NCI-H2081 treated with DMSO at 0.1 percent for 48 hours (cell line): ENCODE measurements around the gene IL4R.

Source experiments
- DNase-seq: peaks from one replicate; lab custom pipeline; 2025; lab: John Stamatoyannopoulos, UW

The IL4R gene

DNA sequence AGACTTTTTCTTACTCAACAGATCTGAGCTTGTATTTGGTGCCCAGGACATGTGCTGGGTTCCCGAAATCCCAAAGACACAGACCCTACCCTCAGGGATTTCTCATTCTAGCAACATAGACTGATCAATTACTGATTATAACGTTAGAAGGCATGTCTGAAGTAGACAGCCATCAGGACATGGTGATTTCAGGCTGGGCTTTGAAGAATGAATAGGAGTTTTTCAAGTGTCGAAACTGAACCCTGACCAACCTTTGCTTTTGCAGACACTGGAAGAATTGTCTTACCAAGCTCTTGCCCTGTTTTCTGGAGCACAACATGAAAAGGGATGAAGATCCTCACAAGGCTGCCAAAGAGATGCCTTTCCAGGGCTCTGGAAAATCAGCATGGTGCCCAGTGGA, 48.2 kb downstream of the IL4R start:
- DNase-seq: no peak

DNA sequence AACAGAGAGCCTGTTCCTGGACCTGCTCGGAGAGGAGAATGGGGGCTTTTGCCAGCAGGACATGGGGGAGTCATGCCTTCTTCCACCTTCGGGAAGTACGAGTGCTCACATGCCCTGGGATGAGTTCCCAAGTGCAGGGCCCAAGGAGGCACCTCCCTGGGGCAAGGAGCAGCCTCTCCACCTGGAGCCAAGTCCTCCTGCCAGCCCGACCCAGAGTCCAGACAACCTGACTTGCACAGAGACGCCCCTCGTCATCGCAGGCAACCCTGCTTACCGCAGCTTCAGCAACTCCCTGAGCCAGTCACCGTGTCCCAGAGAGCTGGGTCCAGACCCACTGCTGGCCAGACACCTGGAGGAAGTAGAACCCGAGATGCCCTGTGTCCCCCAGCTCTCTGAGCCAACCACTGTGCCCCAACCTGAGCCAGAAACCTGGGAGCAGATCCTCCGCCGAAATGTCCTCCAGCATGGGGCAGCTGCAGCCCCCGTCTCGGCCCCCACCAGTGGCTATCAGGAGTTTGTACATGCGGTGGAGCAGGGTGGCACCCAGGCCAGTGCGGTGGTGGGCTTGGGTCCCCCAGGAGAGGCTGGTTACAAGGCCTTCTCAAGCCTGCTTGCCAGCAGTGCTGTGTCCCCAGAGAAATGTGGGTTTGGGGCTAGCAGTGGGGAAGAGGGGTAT, 48.9 kb downstream of the IL4R start:
- DNase-seq: no peak

DNA sequence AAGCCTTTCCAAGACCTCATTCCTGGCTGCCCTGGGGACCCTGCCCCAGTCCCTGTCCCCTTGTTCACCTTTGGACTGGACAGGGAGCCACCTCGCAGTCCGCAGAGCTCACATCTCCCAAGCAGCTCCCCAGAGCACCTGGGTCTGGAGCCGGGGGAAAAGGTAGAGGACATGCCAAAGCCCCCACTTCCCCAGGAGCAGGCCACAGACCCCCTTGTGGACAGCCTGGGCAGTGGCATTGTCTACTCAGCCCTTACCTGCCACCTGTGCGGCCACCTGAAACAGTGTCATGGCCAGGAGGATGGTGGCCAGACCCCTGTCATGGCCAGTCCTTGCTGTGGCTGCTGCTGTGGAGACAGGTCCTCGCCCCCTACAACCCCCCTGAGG, 49.5 kb downstream of the IL4R start:
- DNase-seq: no peak

GRCh38 chr16:27363797-27364196, 50.0 kb downstream of the IL4R start:
- no peak for DNase-seq

DNA sequence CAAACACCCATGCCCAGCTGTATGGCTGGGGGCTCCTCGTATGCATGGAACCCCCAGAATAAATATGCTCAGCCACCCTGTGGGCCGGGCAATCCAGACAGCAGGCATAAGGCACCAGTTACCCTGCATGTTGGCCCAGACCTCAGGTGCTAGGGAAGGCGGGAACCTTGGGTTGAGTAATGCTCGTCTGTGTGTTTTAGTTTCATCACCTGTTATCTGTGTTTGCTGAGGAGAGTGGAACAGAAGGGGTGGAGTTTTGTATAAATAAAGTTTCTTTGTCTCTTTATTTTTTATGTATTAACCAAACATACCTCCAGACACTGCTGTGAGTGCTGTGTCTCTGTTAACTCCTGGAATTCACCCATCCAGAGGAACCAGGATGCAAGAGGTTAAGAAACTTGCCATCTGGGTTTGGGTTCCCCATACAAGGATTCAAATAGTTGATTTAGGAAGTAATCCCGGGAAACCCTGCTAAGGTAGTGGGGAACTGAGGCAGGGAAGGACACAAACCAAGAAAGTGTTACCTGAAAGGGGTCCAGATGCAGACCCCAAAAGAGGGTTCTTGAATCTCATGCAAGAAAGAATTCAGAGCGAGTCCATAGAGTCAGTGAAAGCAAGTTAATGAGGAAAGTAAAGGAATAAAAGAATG, 50.8 kb downstream of the IL4R start:
- no peak for DNase-seq

- no peak for DNase-seq
These were observed 51.6 kb downstream of the IL4R start for GRCh38 chr16:27365142-27366089.

DNA sequence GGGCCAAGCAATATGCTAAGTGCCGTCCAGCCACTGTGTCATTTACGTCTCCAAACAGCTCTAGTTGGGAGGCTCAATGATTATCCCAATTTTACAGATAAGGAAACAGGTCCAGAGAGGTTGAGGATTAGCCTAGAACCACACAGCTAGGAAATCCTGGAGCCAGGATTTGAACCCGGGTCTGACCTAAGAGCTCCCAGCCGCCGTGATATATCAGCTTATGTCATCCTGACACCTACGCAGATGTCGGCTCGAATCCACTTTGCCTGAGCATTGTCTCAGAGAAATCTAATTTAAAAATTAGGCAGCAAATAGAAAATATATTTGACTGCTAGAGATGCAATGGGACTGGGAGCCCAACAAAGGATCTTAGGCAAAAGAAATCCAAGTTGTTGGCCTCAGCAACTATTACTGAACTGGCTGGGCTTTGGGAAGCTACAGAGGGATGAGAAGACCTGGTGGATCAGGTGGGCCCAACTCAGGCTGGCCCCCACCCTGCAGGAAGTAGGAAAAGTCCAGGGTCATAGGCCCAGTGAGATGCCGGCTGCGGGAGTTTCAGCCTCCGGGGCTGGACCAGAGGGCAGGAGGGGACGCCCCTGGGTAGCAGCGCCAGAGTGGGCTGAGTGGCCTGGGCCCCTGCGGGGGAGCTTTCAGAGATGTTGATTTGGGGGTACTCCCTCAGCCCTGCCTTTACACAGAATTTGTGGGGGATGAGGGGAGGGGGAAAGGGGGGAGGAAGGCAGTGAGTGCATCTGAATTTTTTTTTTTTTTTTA, 53.1 kb downstream of the IL4R start:
- no peak for DNase-seq

- no peak for DNase-seq
These were observed 53.9 kb downstream of the IL4R start for GRCh38 chr16:27367461-27368357.

DNA sequence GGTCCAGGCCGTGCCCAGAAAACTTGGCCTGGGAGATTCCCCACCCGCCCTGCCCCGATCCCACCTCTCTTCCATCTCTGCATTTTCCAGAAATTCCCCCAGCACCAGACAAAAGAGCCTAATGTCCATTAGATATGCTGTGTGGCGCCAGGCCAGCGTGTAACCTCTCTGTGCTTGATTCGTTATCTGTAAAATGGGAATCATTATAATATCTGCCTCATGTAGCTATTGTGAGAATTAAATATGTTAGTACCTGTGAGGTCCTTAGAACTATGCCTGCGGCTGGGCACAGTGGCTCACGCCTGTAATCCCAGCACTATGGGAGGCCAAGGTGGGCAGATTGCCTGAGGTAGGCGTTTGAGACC, 54.6 kb downstream of the IL4R start:
- DNase-seq: no peak

GRCh38 chr16:27369806-27370205, 56.0 kb downstream of the IL4R start:
- DNase-seq: no peak

- DNase-seq: no peak
These were observed 56.5 kb downstream of the IL4R start for GRCh38 chr16:27370318-27370717.

GRCh38 chr16:27373312-27373711, 59.5 kb downstream of the IL4R start:
- no peak for DNase-seq

GRCh38 chr16:27374221-27374803, 60.5 kb downstream of the IL4R start:
- no peak for DNase-seq

DNA sequence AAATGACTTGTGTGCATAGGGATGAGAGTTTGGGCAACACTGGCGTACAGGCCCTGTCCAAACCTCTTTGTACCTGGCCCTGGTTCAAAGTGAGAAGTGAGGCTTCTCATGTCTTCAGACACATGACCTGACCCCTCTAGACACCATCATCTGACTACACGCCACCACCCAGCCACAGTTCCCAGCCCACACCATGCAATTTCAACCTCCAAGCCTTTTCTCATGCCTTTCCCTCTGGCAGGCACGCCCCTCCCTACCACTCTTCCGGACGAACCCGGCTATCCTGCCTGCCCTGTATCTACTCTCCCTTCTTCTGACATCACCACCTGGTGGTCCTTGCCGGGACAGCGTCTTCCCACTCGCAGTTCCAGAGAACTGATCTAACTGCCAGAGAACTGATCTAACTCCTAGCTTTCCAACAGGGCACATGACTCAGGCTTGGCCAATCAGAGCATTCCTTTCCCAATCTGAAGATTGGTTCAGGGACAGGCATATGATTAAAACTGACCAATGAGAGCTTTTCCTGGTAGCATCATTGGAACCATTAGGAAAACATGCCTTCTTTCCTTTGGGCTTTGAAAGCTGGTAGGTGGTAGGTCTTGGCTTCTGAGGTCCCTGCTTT, 61.1 kb downstream of the IL4R start:
- no peak for DNase-seq

DNA sequence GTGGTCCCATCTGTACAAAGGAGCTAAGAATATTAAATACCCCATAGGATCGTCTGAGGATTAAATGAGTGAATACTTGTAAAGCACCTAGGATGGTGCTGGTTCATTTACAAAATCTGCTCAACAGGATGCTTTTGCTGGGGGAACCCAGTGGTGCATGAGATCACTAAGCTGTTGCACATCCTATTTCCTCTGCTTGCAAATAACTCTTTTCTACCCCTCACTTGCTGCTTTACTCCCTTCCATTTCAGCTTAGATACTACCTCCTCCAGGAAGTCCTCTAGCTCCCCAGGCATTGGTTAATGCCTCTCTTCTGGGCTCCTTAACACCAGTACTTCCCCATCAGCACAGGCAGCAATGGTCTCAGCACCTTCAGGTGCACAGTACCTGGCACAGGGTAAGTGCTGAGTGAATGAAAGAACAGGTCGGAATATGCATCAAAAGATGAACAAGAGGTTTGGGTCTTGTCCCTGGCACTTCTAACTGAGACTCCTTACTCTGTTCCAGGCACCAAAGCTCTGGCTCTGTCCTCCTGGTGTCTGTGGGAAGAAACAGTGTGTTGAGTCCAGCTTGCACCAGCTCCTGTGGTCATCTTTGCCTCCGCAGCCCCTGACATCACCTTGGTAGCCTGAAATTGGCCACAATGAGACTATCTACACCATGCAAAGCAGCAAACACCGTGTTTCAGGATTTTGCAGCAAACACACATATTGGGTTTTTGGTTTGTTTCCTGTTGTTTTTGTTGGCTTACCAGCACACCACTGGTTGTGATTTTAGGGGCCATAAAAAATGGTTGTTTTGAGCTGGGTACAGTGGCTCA, 64.1 kb downstream of the IL4R start:
- DNase-seq: no peak

DNA sequence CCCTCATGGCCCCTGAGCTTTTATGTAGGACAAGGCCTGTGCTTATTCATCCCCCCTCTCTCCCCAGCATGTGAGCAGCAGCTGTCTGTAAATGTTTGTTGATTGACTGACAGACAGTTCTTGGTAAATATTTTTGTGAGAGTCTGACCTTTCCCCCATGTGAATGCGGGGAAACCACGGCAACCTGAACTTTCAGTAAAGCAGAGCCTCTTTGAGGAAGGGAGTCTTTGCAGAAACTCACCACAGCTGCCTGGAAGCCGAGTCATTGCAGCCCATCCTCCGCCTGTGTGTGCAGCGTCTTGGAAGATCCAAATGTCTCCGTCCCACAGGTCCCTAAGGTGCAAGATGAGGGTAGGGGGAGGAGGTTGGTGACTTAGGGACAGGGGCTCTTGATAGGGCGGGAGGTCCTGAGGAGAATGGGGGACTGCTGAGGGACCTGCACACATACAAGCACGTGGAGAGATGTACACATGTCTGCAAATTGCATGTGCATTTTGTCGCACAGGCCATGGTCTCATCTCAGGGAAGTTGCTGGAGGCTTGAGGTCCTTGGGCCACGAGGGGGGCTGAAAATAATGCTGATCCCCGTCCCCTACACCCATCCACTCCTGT, 65.2 kb downstream of the IL4R start:
- no peak for DNase-seq

DNA sequence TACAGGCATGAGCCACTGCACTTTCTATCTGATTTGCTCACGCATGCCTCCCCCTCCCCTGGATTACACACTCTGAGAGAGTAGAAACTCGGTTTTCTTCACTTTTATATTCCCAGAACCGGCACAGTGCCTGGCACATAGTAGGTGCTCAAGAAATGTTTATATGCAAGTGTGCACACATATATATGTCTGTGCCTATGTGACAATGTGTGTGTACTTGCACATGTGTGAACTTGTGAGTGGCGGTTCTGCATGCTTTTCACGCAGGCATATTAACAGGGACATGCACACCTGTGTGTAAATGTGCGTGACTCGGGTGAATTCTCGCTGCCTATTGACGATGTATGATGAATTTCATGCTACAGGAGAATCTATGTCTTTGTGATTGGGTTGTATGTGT, 66.1 kb downstream of the IL4R start:
- DNase-seq: no peak

DNA sequence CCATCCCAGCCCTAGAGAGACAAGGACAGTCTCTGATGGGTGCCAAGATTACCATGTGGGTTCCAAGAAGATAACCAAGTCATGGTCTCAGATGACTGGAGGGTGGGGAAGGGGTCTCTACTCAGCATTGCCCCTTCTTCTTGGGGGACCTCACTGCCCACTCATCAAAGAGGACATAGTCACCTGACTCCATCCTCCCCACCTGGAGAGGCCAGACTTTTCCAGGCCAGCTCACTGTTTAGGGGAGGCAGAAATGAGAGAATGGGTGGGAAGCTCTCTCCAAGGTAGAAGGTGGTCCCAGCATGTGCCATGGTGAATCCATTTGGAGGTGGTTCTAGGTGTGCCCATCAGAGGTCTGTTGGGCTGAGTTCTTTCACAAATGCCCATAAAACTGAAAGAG, 67.5 kb downstream of the IL4R start:
- DNase-seq: no peak
